Right lobe of liver (tissue), 4 donors: ENCODE measurements around the gene SPATS2.

Experiments
- CTCF ChIP-seq, 4 donors: fragments of 200-600 bp in 3 of 4; fragments of 450-650 bp in 1 of 4; IDR thresholded peaks; one replicate each; pipeline versions ENCODE4 v1.5.1 to v1.8.0; 2016 to 2022; ENCODE audit warnings: antibody characterized with exemption in 4 of 4, mild to moderate bottlenecking in 2 of 4
- POLR2A ChIP-seq: fragments of 450-650 bp; IDR thresholded peaks from one replicate; pipeline ENCODE4 v1.6.1; 2017; ENCODE audit warnings: antibody characterized with exemption, mild to moderate bottlenecking
- donor health status: DM: no; HTN: no; CAD: no.
- donor health status: DM: no; HTN: no; CAD: no.
- donor health status: DM: no; HTN: yes; CAD: no.

- TF ChIP-seq CTCF (IDR thresholded peaks at IDR 0.05) (no peak), POLR2A (no peak)
Observed at GRCh38 chr12:49345051-49345824, 22.0 kb upstream of the SPATS2 start.
